ENCODE results near the gene DGKB.

GRCh38 chr7:14407246-14408015 lies 495.1 kb downstream of the DGKB start:
- no peak for TF ChIP-seq EZH2 (IDR thresholded peaks at IDR 0.05; ENCODE audit: borderline replicate concordance, low read depth, low read length, poor library complexity, severe bottlenecking)
- TF ChIP-seq CTCF (conservative IDR thresholded peaks at IDR 0.05; ENCODE audit: low read depth, low read length): no peak
